ENCODE measurements around the gene ZNF516.

The ZNF516 gene

GRCh38 chr18:76359909-76360308, 135.1 kb downstream of the ZNF516 start:
- no peaks in the 10 kb centered on the region for H3K27me3 ChIP-seq
- H3K4me1 ChIP-seq (ENCODE audit: control insufficient read depth in 1 of 2, insufficient read depth in 1 of 2, low read depth in 1 of 2, low read length in 1 of 2), result no peaks in the 10 kb centered on the region
- H3K4me3 ChIP-seq (ENCODE audit: low read depth in 1 of 2, low read length in 1 of 2), result no peak overlapping the region
- H3K27ac ChIP-seq, result no peak overlapping the region
- H3K9me3 ChIP-seq, result peaks cover 4% of the 10 kb centered on the region
- no peak for TF ChIP-seq CTCF (IDR thresholded peaks at IDR 0.05)
- H3K36me3 ChIP-seq, result peaks cover 97% of the 10 kb centered on the region

- peaks cover 87% of the 10 kb centered on the region for H3K36me3 ChIP-seq
Measured at GRCh38 chr18:76358774-76359173, 136.3 kb downstream of the ZNF516 start.

GRCh38 chr18:76357585-76358260, 137.3 kb downstream of the ZNF516 start:
- no peaks in the 10 kb centered on the region for H3K4me1 ChIP-seq (ENCODE audit: control insufficient read depth in 1 of 2, insufficient read depth in 1 of 2, low read depth in 1 of 2, low read length in 1 of 2)
- H3K36me3 ChIP-seq, result peaks cover 76% of the 10 kb centered on the region
- TF ChIP-seq CTCF (IDR thresholded peaks at IDR 0.05), result no peak
- H3K4me3 ChIP-seq (ENCODE audit: low read depth in 1 of 2, low read length in 1 of 2), result no peak overlapping the region
- H3K9me3 ChIP-seq, result peaks cover 4% of the 10 kb centered on the region
- no peak overlapping the region for H3K27ac ChIP-seq
- H3K27me3 ChIP-seq, result no peaks in the 10 kb centered on the region

More at GRCh38 chr18:76358774-76359173, 136.3 kb downstream of the ZNF516 start:
- no peaks in the 10 kb centered on the region for H3K4me1 ChIP-seq (ENCODE audit: control insufficient read depth in 1 of 2, insufficient read depth in 1 of 2, low read depth in 1 of 2, low read length in 1 of 2)
- no peak overlapping the region for H3K4me3 ChIP-seq (ENCODE audit: low read depth in 1 of 2, low read length in 1 of 2)
- peaks cover 4% of the 10 kb centered on the region for H3K9me3 ChIP-seq
- H3K27me3 ChIP-seq, result no peaks in the 10 kb centered on the region
- peak overlapping the region; percentile 17 for H3K27ac ChIP-seq
- no peak for TF ChIP-seq CTCF (IDR thresholded peaks at IDR 0.05)

GRCh38 chr18:76357174-76357573, 137.9 kb downstream of the ZNF516 start:
- peaks cover 4% of the 10 kb centered on the region for H3K9me3 ChIP-seq
- H3K4me1 ChIP-seq (ENCODE audit: control insufficient read depth in 1 of 2, insufficient read depth in 1 of 2, low read depth in 1 of 2, low read length in 1 of 2), result no peaks in the 10 kb centered on the region
- no peak for TF ChIP-seq CTCF (IDR thresholded peaks at IDR 0.05)
- peaks cover 71% of the 10 kb centered on the region for H3K36me3 ChIP-seq
- H3K4me3 ChIP-seq (ENCODE audit: low read depth in 1 of 2, low read length in 1 of 2), result no peak overlapping the region
- no peak overlapping the region for H3K27ac ChIP-seq
- no peaks in the 10 kb centered on the region for H3K27me3 ChIP-seq

GRCh38 chr18:76356666-76357065, 138.4 kb downstream of the ZNF516 start:
- no peaks in the 10 kb centered on the region for H3K4me1 ChIP-seq (ENCODE audit: control insufficient read depth in 1 of 2, insufficient read depth in 1 of 2, low read depth in 1 of 2, low read length in 1 of 2)
- no peak for TF ChIP-seq CTCF (IDR thresholded peaks at IDR 0.05)
- H3K9me3 ChIP-seq, result peaks cover 4% of the 10 kb centered on the region
- no peak overlapping the region for H3K27ac ChIP-seq
- H3K4me3 ChIP-seq (ENCODE audit: low read depth in 1 of 2, low read length in 1 of 2), result no peak overlapping the region
- H3K36me3 ChIP-seq, result peaks cover 66% of the 10 kb centered on the region
- H3K27me3 ChIP-seq, result no peaks in the 10 kb centered on the region

All from neutrophil (primary cell).